Bronchial smooth muscle cell (primary cell): ENCODE measurements around the gene MCF2L2. TPM values are rescaled to one million over a fixed set of nuclear protein-coding genes. Genes with fewer than 3 reads are reported as not detected.

ENCODE experiments used
- total RNA-seq: library from RNA; depleted of rRNA; stranded (reverse); fragments of >200 nt; gene quantifications from 2 replicates; pipeline ENCODE4 v1.2.1, GENCODE V29; 2014

The MCF2L2 gene
- total RNA-seq: 0.09 and 0.32 TPM in 2 replicates

GRCh38 chr3:183428447-183429211 lies at the start of gene MCF2L2:
MCF2L2 (minus strand) TSS chr3:183428619; CDS start chr3:183427977, 642 bp downstream.

GRCh38 chr3:183252973-183253527 lies 175.4 kb downstream of the MCF2L2 start, which contains the start of gene B3GNT5:
B3GNT5 (plus strand) TSS chr3:183253253; CDS start chr3:183269799, 16,546 bp downstream.

Other genes with a start within 250 kb of the MCF2L2 start
- 4.9 and 7.3 TPM in 2 replicates for gene B3GNT5, start 175.4 kb downstream of the MCF2L2 start, total RNA-seq
- gene KLHL6, start 127.1 kb upstream of the MCF2L2 start, total RNA-seq: under 0.01 TPM in 1 of 2 replicates, not detected in the other
- gene KLHL24, start 207.0 kb upstream of the MCF2L2 start, total RNA-seq: 80.1 and 147 TPM in 2 replicates